NCI-H1417 treated with DMSO at 0.1 percent for 48 hours (cell line): ENCODE data around the gene MED13L.
A peak's percentile ranks its signal among the peaks of the same experiment; 100 is the strongest.

Source experiments
- DNase-seq: peaks from one replicate; lab custom pipeline; 2025; lab: John Stamatoyannopoulos, UW

MED13L gene

GRCh38 chr12:115968211-115968610, 309.3 kb downstream of the MED13L start:
- no peak for DNase-seq

GRCh38 chr12:115966376-115966775, 311.1 kb downstream of the MED13L start:
- no peak for DNase-seq

DNA sequence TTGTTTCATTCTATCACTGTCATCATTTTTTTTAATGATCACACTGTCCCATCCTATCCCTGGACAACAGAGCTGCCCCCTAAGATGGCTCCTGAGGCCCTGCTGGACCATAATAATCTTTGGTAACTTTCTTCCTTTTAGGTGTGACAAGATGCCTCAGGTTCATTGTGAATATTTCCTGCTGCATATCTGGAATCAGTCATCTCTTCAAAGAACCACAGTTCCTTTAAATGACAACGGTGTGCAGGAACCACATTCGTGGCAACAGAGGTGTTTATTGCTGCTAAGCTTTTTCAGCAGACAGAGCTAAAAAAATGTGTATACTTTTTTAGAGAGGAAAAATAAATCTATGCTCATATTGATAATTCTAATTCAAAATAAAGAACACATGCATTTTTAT, 312.9 kb downstream of the MED13L start:
- DNase-seq: no peak

GRCh38 chr12:115964214-115964613, 313.3 kb downstream of the MED13L start:
- no peak for DNase-seq

DNA sequence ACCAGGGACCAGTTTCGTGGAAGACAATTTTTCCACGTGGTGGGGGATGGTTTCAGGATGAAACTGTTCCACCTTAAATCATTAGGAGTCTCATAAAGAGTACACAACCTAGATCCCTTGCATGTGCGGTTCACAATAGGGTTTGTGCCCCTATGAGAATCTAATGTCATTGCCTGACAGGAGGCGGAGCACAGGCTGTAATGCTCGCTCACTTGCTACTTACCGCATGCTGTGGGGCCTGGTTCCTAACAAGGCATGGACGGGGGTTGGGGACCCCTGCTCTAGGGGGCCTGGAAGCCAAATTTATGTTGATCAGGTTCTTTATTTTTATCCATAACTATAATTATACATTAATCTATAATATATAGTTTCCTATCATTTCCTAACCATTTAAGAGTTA, 315.3 kb downstream of the MED13L start:
- no peak for DNase-seq

- no peak for DNase-seq
These were observed 316.4 kb downstream of the MED13L start for GRCh38 chr12:115960868-115961802.

GRCh38 chr12:115957686-115958290, 319.7 kb downstream of the MED13L start:
- no peak for DNase-seq

GRCh38 chr12:115956659-115957058, 320.8 kb downstream of the MED13L start:
- peak; percentile 44 for DNase-seq

DNA sequence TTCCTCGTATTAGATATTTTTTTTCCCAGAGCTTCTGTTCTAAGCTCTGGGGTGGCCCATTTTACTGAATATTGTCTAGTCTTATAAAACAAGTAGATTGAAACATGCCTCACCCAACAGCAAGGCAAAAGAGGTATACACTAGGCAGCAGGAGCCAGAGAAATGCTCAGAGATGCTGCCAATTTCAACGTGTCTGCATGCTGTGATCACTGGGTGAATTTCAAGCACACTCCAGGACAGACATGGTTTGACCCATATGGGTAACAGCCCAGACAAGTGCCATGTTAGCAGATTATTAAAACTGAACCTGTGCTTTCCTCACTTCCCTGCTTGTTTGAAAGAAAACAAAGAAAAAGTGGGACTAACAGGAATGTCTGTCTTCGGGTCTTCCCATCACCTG, 321.3 kb downstream of the MED13L start:
- no peak for DNase-seq

- DNase-seq: no peak
These were observed 324.0 kb downstream of the MED13L start for GRCh38 chr12:115953450-115953849.

DNA sequence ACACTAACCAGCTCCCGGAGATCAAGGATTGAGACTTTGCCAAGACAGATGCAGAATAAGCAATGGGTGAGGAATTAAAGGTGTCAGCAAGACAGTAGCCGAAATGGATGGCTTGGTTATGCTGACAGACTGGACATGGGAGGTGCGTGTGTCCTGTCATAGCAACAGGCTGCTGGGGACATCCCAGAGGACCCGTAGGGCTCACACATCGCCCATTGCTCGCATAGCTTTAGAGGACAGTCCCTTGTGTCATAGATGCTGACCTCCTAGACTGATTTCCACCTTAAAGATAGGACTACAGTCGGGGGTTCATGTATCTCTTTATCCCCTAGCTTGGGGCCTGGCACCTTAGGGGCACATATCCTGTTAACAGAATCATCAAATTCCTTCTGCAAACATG, 324.5 kb downstream of the MED13L start:
- DNase-seq: no peak

DNA sequence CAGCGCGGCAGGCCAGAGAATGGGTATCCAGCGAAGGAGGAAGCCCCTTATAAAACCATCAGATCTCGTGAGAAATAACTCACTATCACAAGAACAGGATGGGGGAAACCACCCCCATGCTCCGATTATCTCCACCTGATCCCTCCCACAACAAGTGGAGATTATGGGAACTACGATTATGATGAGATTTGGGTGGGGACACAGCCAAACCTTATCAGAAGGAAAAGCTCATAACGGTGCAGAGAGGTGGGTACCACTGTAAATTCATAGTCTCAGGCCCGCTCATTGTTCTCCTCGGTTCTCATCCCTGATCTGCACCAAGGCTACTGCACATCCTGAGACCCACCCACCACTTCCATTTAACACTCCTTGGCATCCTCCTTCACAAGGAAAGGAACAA, 326.5 kb downstream of the MED13L start:
- no peak for DNase-seq

DNA sequence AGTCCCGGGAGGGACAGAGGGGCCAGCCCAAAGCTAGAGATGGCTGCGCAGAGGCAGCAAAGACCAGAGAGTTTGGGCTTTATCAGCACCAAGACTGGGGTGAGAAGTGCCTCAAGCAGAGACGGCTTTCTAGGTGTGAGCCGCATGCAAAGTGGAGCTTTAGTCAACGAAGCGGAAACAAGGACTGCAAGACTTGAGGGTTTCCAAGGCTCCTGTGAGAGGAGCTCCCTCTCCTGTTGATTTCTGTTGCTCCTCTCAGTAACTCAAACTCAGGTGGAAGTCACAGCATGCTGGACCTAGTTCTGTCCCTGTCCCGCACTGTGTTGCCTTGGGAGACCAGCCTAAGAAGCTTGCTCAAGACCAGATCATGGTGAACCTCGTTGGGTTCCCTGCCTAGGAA, 327.8 kb downstream of the MED13L start:
- no peak for DNase-seq

- DNase-seq: no peak
These were observed 329.8 kb downstream of the MED13L start for GRCh38 chr12:115947696-115948062.

GRCh38 chr12:115946867-115947695, 330.4 kb downstream of the MED13L start:
- no peak for DNase-seq

GRCh38 chr12:115946092-115946491, 331.4 kb downstream of the MED13L start:
- DNase-seq: no peak

GRCh38 chr12:115945491-115945885, 332.0 kb downstream of the MED13L start:
- DNase-seq: no peak

GRCh38 chr12:115944837-115945490, 332.5 kb downstream of the MED13L start:
- DNase-seq: no peak

DNA sequence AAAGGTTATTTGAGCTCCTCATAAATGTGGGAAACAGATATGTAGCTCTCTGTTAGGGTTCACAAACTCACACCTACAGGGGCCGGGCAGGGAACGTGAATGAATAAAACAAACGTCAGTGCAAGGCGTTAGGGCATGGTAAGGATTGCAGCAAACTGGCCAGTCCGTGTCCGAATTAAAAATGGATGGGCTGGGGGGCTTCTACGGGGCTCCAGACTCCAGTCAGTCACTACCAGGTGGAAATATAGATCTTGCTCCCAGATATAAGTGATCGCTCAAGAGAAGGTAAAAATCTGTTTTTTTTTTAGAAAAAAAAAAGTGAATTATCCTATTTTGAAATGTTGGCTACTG, 333.1 kb downstream of the MED13L start:
- no peak for DNase-seq

- no peak for DNase-seq
These were observed 333.7 kb downstream of the MED13L start for GRCh38 chr12:115943630-115944391.

GRCh38 chr12:115943310-115943629, 334.2 kb downstream of the MED13L start:
- DNase-seq: no peak

DNA sequence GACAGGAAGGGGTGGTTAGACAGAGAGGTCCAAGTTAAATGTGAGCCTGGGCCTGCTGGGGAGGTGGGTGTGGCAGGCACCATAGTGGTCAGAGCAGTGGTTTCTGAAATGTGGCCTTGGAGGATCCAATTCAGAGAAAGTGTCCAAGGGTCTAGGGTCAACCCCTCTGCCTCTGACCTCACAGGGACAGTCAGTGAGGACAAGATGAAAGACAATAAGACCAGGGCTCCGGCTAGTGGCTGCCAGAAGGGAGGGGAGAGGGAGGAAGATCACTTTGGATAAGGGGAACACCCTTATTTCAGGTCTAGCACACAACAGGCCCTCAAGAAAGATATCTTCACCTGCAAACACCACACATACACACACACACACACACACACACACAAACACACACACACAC, 335.1 kb downstream of the MED13L start:
- no peak for DNase-seq
